ENCODE data around the gene ATRNL1.

DNA sequence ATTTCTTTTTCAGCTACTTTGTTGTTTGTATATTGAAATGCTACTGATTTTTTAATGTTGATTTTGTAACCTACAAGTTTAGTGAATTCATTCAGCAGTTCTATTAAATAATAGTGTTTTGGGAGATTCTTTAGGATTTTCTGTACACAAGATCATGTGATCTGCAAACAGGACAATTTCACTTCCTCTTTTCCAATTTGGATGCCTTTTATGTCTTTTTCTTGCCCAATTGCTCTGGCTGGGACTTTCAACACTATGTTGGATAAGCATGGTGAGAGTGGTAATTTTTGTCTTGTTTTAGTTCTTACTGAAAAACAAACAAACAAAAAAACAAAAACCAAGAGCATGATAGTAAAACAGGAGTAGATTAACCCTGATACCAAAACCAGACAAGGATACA, 316.2 kb downstream of the ATRNL1 start:
- TF ChIP-seq POLR2A (IDR thresholded peaks at IDR 0.05) = no peak
- TF ChIP-seq, protein P1, sequence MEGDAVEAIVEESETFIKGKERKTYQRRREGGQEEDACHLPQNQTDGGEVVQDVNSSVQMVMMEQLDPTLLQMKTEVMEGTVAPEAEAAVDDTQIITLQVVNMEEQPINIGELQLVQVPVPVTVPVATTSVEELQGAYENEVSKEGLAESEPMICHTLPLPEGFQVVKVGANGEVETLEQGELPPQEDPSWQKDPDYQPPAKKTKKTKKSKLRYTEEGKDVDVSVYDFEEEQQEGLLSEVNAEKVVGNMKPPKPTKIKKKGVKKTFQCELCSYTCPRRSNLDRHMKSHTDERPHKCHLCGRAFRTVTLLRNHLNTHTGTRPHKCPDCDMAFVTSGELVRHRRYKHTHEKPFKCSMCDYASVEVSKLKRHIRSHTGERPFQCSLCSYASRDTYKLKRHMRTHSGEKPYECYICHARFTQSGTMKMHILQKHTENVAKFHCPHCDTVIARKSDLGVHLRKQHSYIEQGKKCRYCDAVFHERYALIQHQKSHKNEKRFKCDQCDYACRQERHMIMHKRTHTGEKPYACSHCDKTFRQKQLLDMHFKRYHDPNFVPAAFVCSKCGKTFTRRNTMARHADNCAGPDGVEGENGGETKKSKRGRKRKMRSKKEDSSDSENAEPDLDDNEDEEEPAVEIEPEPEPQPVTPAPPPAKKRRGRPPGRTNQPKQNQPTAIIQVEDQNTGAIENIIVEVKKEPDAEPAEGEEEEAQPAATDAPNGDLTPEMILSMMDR (IDR thresholded peaks at IDR 0.05) = no peak
